HG03439 (cell line): ENCODE results near the gene BLM.

Source experiments
- ATAC-seq: cut with Tn5 transposase; IDR thresholded peaks from one replicate; pipeline ENCODE4 v1.9.1; 2021; ENCODE audit warnings: mild to moderate bottlenecking, moderate library complexity; ENCODE audit not compliant: unreplicated experiment

Gene BLM

GRCh38 chr15:90787881-90788280 lies 70.7 kb downstream of the BLM start:
- ATAC-seq: no peak

- no peak for ATAC-seq
These were observed 72.3 kb downstream of the BLM start for GRCh38 chr15:90789462-90789861.

- ATAC-seq: no peak
These were observed 72.9 kb downstream of the BLM start for GRCh38 chr15:90790057-90790456.

- no peak for ATAC-seq
These were observed 73.4 kb downstream of the BLM start for GRCh38 chr15:90790561-90790960.

- ATAC-seq: no peak
These were observed 77.4 kb downstream of the BLM start for GRCh38 chr15:90794538-90794937.

- no peak for ATAC-seq
These were observed 82.6 kb downstream of the BLM start for GRCh38 chr15:90799639-90800170.

GRCh38 chr15:90801803-90802202 lies 84.7 kb downstream of the BLM start:
- no peak for ATAC-seq

GRCh38 chr15:90807074-90807785 lies 90.1 kb downstream of the BLM start:
- no peak for ATAC-seq

- ATAC-seq: no peak
These were observed 90.6 kb downstream of the BLM start for GRCh38 chr15:90807786-90808086.

- no peak for ATAC-seq
These were observed 91.5 kb downstream of the BLM start for GRCh38 chr15:90808517-90809235.

GRCh38 chr15:90809536-90809935 lies 92.4 kb downstream of the BLM start:
- ATAC-seq: no peak

- no peak for ATAC-seq
These were observed 93.2 kb downstream of the BLM start for GRCh38 chr15:90810354-90810753.

- ATAC-seq: no peak
These were observed 95.2 kb downstream of the BLM start for GRCh38 chr15:90812171-90812957.

- ATAC-seq: no peak
These were observed 95.8 kb downstream of the BLM start for GRCh38 chr15:90812958-90813265.

- no peak for ATAC-seq
These were observed 96.6 kb downstream of the BLM start for GRCh38 chr15:90813796-90814190.

GRCh38 chr15:90814191-90814821 lies 97.2 kb downstream of the BLM start:
- ATAC-seq: no peak

GRCh38 chr15:90816401-90817116 lies 99.4 kb downstream of the BLM start:
- no peak for ATAC-seq

GRCh38 chr15:90817117-90818057 lies 100.2 kb downstream of the BLM start:
- ATAC-seq: no peak
